Mucosa of descending colon (tissue), 3 donors: ENCODE data around the gene SSNA1. TPM values are rescaled to one million over a fixed set of nuclear protein-coding genes. Genes with fewer than 3 reads are reported as not detected.

ENCODE experiments used
- ATAC-seq: fragments of 200-7000 bp; cut with Tn5 transposase; one replicate; pipeline ENCODE4 v1.9.1; 2020; ENCODE audit warnings: mild to moderate bottlenecking, moderate library complexity
- DNase-seq, 3 donors: peaks; one replicate each; pipeline ENCODE4 v3.0.0-alpha.2; 2020
- H3K36me3 ChIP-seq: fragments of 200-600 bp; one replicate; pipeline ENCODE4 v1.8.0; 2021; ENCODE audit warnings: low read depth, mild to moderate bottlenecking
- H3K4me1 ChIP-seq: fragments of 200-600 bp; one replicate; pipeline ENCODE4 v1.8.0; 2021; ENCODE audit warnings: low read depth, mild to moderate bottlenecking
- H3K4me3 ChIP-seq: fragments of 200-600 bp; one replicate; pipeline ENCODE4 v1.8.0; 2021; ENCODE audit warnings: mild to moderate bottlenecking
- H3K9me3 ChIP-seq: fragments of 200-600 bp; one replicate; pipeline ENCODE4 v1.8.0; 2021; ENCODE audit warnings: mild to moderate bottlenecking
- intact Hi-C, 2 donors: fragments of 100-400 bp; cut with DNase I in 1 of 2; cut with micrococcal nuclease in 1 of 2; formaldehyde crosslinking; loops; one replicate each; pipeline versions ENCODE4 v1.11.0 to v1.11.1; 2022; cut with DNase I, micrococcal nuclease
- total RNA-seq, 3 donors: library from RNA; stranded (reverse); fragmentation: NEBNext Ultra II Directional in 2 of 3; extraction: Animal tissue kit (Norgen Biotek cat#: 25700) in 2 of 3; gene quantifications; one replicate each; pipeline versions ENCODE4 v1.2.1 to v1.2.4, GENCODE V29; 2021 to 2023
- TF ChIP-seq, protein P1 (sequence below): fragments of 200-600 bp; IDR thresholded peaks from one replicate; pipeline ENCODE4 v1.8.0; 2022; ENCODE audit warnings: antibody characterized with exemption, mild to moderate bottlenecking
- donor health status: DM: no; HTN: no; CAD: no; lungs with moderate emphysema.
- donor health status: DM: no; HTN: no; CAD: no.
- donor health status: DM: no; HTN: yes; CAD: no.

SSNA1 gene
- total RNA-seq, 3 donors from 2014 or later = 56.7 to 71.1 (median 64.0) TPM

GRCh38 chr9:137205126-137206069, 16.9 kb downstream of the SSNA1 start, which contains the start of the genes NDOR1 and TMEM203:
TSS of gene NDOR1 (plus strand) at chr9:137205700. CDS start at chr9:137205778, 78 bp downstream.
TSS of gene TMEM203 (minus strand) at chr9:137205648. CDS start at chr9:137205414, 234 bp downstream.
- intact Hi-C loops = no loop called here
- Histone ChIP-seq H3K36me3 (peaks cover 3% of the 10 kb centered on the region), H3K4me1 (peaks cover 33% of the 10 kb centered on the region), H3K4me3 (peak within 1 kb of the TSS; percentile 87), H3K9me3 (no peaks in the 10 kb centered on the region)
- peak; percentile 73 for ATAC-seq
- TF ChIP-seq, protein P1, sequence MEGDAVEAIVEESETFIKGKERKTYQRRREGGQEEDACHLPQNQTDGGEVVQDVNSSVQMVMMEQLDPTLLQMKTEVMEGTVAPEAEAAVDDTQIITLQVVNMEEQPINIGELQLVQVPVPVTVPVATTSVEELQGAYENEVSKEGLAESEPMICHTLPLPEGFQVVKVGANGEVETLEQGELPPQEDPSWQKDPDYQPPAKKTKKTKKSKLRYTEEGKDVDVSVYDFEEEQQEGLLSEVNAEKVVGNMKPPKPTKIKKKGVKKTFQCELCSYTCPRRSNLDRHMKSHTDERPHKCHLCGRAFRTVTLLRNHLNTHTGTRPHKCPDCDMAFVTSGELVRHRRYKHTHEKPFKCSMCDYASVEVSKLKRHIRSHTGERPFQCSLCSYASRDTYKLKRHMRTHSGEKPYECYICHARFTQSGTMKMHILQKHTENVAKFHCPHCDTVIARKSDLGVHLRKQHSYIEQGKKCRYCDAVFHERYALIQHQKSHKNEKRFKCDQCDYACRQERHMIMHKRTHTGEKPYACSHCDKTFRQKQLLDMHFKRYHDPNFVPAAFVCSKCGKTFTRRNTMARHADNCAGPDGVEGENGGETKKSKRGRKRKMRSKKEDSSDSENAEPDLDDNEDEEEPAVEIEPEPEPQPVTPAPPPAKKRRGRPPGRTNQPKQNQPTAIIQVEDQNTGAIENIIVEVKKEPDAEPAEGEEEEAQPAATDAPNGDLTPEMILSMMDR = no peak
- peak; percentile 95 for DNase-seq

DNA sequence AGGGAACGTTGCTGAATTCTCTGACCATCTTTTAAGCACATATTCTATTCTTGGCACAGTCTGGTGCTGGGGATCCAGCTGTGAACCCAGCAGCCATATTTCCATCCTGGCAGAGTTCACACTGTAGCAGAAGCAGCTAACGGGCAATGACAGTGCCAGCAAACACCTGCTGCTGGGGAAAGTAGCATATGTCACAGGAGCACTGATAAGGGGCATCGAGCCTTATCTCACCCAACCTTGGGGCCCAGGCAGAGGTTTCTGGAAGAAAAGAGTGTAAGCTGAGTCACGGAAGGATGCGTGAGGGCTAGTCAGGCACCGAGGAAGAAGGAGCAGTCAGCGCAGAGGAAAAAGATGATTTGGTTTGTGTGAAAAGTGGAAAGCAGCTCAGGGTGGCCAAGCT, 18.1 kb downstream of the SSNA1 start:
- no peaks in the 10 kb centered on the region for H3K9me3 ChIP-seq
- H3K4me1 ChIP-seq = peaks cover 30% of the 10 kb centered on the region
- no peaks in the 10 kb centered on the region for H3K36me3 ChIP-seq
- DNase-seq (no peak), ATAC-seq (no peak)
- intact Hi-C loops = no loop called here
- TF ChIP-seq, protein P1 = no peak
- H3K4me3 ChIP-seq = no peak overlapping the region

- intact Hi-C loops = no loop called here
- DNase-seq (no peak), ATAC-seq (no peak)
- no peaks in the 10 kb centered on the region for H3K9me3 ChIP-seq
- no peaks in the 10 kb centered on the region for H3K36me3 ChIP-seq
- no peak overlapping the region for H3K4me3 ChIP-seq
- peaks cover 1% of the 10 kb centered on the region for H3K4me1 ChIP-seq
- TF ChIP-seq, protein P1 = no peak
Observed at GRCh38 chr9:137211532-137211931, 23.1 kb downstream of the SSNA1 start.

GRCh38 chr9:137212520-137212919, 24.0 kb downstream of the SSNA1 start:
- ATAC-seq = no peak
- DNase-seq = no peak
- Histone ChIP-seq H3K9me3 (no peaks in the 10 kb centered on the region), H3K36me3 (no peaks in the 10 kb centered on the region), H3K4me3 (no peak overlapping the region), H3K4me1 (no peaks in the 10 kb centered on the region)
- intact Hi-C loops = no loop called here
- TF ChIP-seq, protein P1 = no peak

GRCh38 chr9:137213160-137214060, 24.9 kb downstream of the SSNA1 start:
- peaks cover 6% of the 10 kb centered on the region for H3K4me1 ChIP-seq
- TF ChIP-seq, protein P1 = no peak
- H3K9me3 ChIP-seq = no peaks in the 10 kb centered on the region
- no peak overlapping the region for H3K4me3 ChIP-seq
- no peaks in the 10 kb centered on the region for H3K36me3 ChIP-seq
- DNase-seq = peak in 1 of 3 donors; percentile 14
- intact Hi-C loops = no loop called here
- ATAC-seq = no peak
